ENCODE measurements around the gene HOXA3. TPM values are rescaled to one million over a fixed set of nuclear protein-coding genes. Genes with fewer than 3 reads are reported as not detected.

Gene HOXA3
- total and polyA plus RNA-seq, 2 donors (not counting 1 experiment from before 2014, with no cell fraction given) = 0.68 to 1.5 TPM

- Histone ChIP-seq H2AFZ (ENCODE audit: low read length) (no peak overlapping the region), H3K79me2 (ENCODE audit: control insufficient read depth, insufficient read depth, low read length) (peaks cover 63% of the 10 kb centered on the region), H3K9me3 (ENCODE audit: control insufficient read depth, insufficient read depth, low read depth, low read length) (no peaks in the 10 kb centered on the region), H3K4me3 (replicated peaks in 1 of 4; ENCODE audit: control extremely low read depth in 1 of 4, insufficient read depth in 1 of 4, low read depth in 3 of 4, low read length in 4 of 4) (peak overlapping the region in 1 of 4 experiments; percentile 92), H3K4me1 (ENCODE audit: control insufficient read depth, extremely low read depth, insufficient read depth, low read length) (peaks cover 32% of the 10 kb centered on the region), H3K9ac (ENCODE audit: insufficient read depth, low read length) (no peak overlapping the region), H3K27ac (ENCODE audit: insufficient read depth, low read length) (peak overlapping the region; percentile 95), H3K27me3 (ENCODE audit: control insufficient read depth, insufficient read depth, low read length) (no peaks in the 10 kb centered on the region), H4K20me1 (ENCODE audit: control insufficient read depth, extremely low read depth, insufficient read depth, low read length) (no peaks in the 10 kb centered on the region), H3K4me2 (ENCODE audit: extremely low read depth, insufficient read depth, low read length) (peak overlapping the region; percentile 37), H3K36me3 (ENCODE audit: control insufficient read depth, insufficient read depth, low read length) (no peaks in the 10 kb centered on the region)
- TF ChIP-seq EZH2 (IDR thresholded peaks at IDR 0.05; ENCODE audit: low read length, missing control alignments) (no peak), CTCF (conservative IDR thresholded peaks at IDR 0.05 in 1 of 2, IDR thresholded peaks at IDR 0.05 in 1 of 2; ENCODE audit: low read depth in 1 of 2, low read length in 2 of 2) (no peak)
- peak in 1 of 2 donors; percentile 22 for DNase-seq (ENCODE audit: low read depth in 2 of 2)
Observed at GRCh38 chr7:27109466-27110185, 42.8 kb downstream of the HOXA3 start.

DNA sequence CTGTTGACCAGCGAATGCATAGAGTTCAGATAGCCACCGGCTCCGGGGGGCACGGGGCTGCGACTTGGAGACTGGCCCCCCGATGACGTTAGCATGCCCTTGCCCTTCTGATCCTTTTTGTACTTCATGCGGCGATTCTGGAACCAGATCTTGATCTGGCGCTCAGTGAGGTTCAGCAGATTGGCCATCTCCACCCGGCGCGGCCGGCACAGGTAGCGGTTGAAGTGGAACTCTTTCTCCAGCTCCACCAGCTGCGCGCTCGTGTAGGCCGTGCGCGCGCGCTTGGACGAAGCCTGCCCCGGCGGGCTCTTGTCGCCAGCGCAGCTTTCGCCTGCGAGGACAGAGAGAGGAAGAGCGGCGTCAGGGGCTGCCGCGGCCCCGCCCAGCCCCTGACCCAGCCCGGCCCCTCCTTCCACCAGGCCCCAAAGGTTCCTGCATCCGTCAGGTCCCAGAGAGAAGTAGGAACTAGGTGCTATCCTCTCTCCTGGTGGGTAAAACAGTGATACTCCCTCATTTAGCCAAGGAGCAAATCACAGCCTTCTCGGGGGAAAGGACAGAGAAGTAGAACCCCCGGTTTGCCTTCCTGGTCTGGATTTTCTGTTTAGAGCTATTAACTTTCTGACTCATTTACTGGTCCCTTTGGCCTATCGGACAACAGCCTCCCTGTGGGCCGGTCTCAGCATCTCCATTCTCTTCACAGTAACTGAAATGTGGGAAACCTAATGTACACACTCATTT lies 43.8 kb downstream of the HOXA3 start:
- Histone ChIP-seq H4K20me1 (ENCODE audit: control insufficient read depth, extremely low read depth, insufficient read depth, low read length) (no peaks in the 10 kb centered on the region), H3K36me3 (ENCODE audit: control insufficient read depth, insufficient read depth, low read length) (no peaks in the 10 kb centered on the region), H3K4me3 (replicated peaks in 1 of 4; ENCODE audit: control extremely low read depth in 1 of 4, insufficient read depth in 1 of 4, low read depth in 3 of 4, low read length in 4 of 4) (peak overlapping the region; percentile 20 to 92 (median 44)), H3K9ac (ENCODE audit: insufficient read depth, low read length) (peak overlapping the region; percentile 76), H3K4me2 (ENCODE audit: extremely low read depth, insufficient read depth, low read length) (peak overlapping the region; percentile 89), H3K4me1 (ENCODE audit: control insufficient read depth, extremely low read depth, insufficient read depth, low read length) (peaks cover 32% of the 10 kb centered on the region), H2AFZ (ENCODE audit: low read length) (no peak overlapping the region), H3K9me3 (ENCODE audit: control insufficient read depth, insufficient read depth, low read depth, low read length) (no peaks in the 10 kb centered on the region), H3K27ac (ENCODE audit: insufficient read depth, low read length) (peak overlapping the region; percentile 95), H3K27me3 (ENCODE audit: control insufficient read depth, insufficient read depth, low read length) (no peaks in the 10 kb centered on the region), H3K79me2 (ENCODE audit: control insufficient read depth, insufficient read depth, low read length) (peaks cover 64% of the 10 kb centered on the region)
- TF ChIP-seq EZH2 (IDR thresholded peaks at IDR 0.05; ENCODE audit: low read length, missing control alignments) = no peak
- TF ChIP-seq CTCF (conservative IDR thresholded peaks at IDR 0.05 in 1 of 2, IDR thresholded peaks at IDR 0.05 in 1 of 2; ENCODE audit: low read depth in 1 of 2, low read length in 2 of 2) = no peak
- peak; percentile 82 to 88 for DNase-seq (ENCODE audit: low read depth in 2 of 2)

Data from fibroblast of lung (primary cell).